ENCODE results near the gene TXNL4A.

- TF ChIP-seq POLR2A (IDR thresholded peaks at IDR 0.05; ENCODE audit: low read depth, low read length) = no peak
- TF ChIP-seq POLR2AphosphoS5 (IDR thresholded peaks at IDR 0.05; ENCODE audit: low read depth, low read length) = no peak
Observed at GRCh38 chr18:79926306-79926705, 62.1 kb downstream of the TXNL4A start.
